Activated naive CD8-positive, alpha-beta T cell treated with anti-CD3 and anti-CD28 coated beads for 36 hours (primary cell): ENCODE data around the gene TUBA4B. TPM values are rescaled to one million over a fixed set of nuclear protein-coding genes. Genes with fewer than 3 reads are reported as not detected.

Experiments
- total RNA-seq, 2 experiments: library from RNA; stranded (reverse); gene quantifications; one replicate each; pipeline ENCODE4 v1.2.3, GENCODE V29; 2021

Gene TUBA4B
- total RNA-seq, 2 experiments from 2014 or later = not detected

Other genes with a start within 250 kb of the TUBA4B start
- gene CFAP65, start 211.7 kb upstream of the TUBA4B start, total RNA-seq = not detected
- gene IHH, start 192.3 kb upstream of the TUBA4B start, total RNA-seq = not detected
- gene NHEJ1, start 92.4 kb upstream of the TUBA4B start, total RNA-seq = 10 to 100 TPM; 19.8 to 21.1 TPM
- 1 to 10 TPM in 1 of 2 experiments, under 1 TPM in 1; 0.92 to 1.1 TPM for gene SLC23A3, start 83.2 kb upstream of the TUBA4B start, total RNA-seq
- gene CNPPD1, start 76.3 kb upstream of the TUBA4B start, total RNA-seq = 10 to 100 TPM; 44.1 to 50.2 TPM
- gene RETREG2, start 75.0 kb upstream of the TUBA4B start, total RNA-seq = 10 to 100 TPM; 54.2 to 57.7 TPM
- gene ZFAND2B, start 46.5 kb upstream of the TUBA4B start, total RNA-seq = 10 to 100 TPM; 22.8 to 27.2 TPM
- gene ABCB6, start 34.3 kb upstream of the TUBA4B start, total RNA-seq = 10 to 100 TPM; 20.4 to 21.3 TPM
- 10 to 100 TPM; 47.1 to 55.0 TPM for gene ATG9A, start 23.6 kb upstream of the TUBA4B start, total RNA-seq
- gene ANKZF1, start 23.4 kb upstream of the TUBA4B start, total RNA-seq = 100 to 1,000 TPM; 102 to 114 TPM
- 1 to 10 TPM; 1.6 to 3.0 TPM for gene GLB1L, start 7.8 kb upstream of the TUBA4B start, total RNA-seq
- gene STK16, start 7.8 kb upstream of the TUBA4B start, total RNA-seq = 10 to 100 TPM; 27.8 to 30.7 TPM
- 100 to 1,000 TPM; 208 to 212 TPM for gene TUBA4A, start 675 bp downstream of the TUBA4B start, total RNA-seq
- 10 to 100 TPM; 43.8 to 47.5 TPM for gene DNAJB2, start 26.1 kb downstream of the TUBA4B start, total RNA-seq
- gene PTPRN, start 56.2 kb downstream of the TUBA4B start, total RNA-seq = 1 to 10 TPM; 1.7 to 2.5 TPM
- not detected for gene RESP18, start 79.5 kb downstream of the TUBA4B start, total RNA-seq
- gene DNPEP, start 134.7 kb downstream of the TUBA4B start, total RNA-seq = 100 to 1,000 TPM; 122 to 123 TPM
- gene DES, start 165.1 kb downstream of the TUBA4B start, total RNA-seq = under 1 TPM; 0.26 to 0.39 TPM
- gene SPEG, start 181.6 kb downstream of the TUBA4B start, total RNA-seq = 1 to 10 TPM; 1.5 to 1.6 TPM
- 10 to 100 TPM; 29.1 to 31.5 TPM for gene GMPPA, start 245.6 kb downstream of the TUBA4B start, total RNA-seq